B cell (primary cell): ENCODE data around the gene NEGR1.

Source experiments
- CTCF ChIP-seq: fragments of 200-600 bp; IDR thresholded peaks from one replicate; pipeline ENCODE4 v1.8.0; 2022; ENCODE audit warnings: antibody characterized with exemption, mild to moderate bottlenecking
- EZH2 ChIP-seq: IDR thresholded peaks from 2 replicates; pipeline ENCODE4 v1.6.1; 2012; ENCODE audit warnings: borderline replicate concordance, low read depth, mild to moderate bottlenecking, moderate library complexity, low read length; ENCODE audit not compliant: insufficient read depth, poor library complexity, severe bottlenecking

- no peak for TF ChIP-seq CTCF
- TF ChIP-seq EZH2: no peak
Measured at GRCh38 chr1:72066431-72066830, 215.9 kb downstream of the NEGR1 start.
